ENCODE results near the gene CNRIP1. TPM values are rescaled to one million over a fixed set of nuclear protein-coding genes. Genes with fewer than 3 reads are reported as not detected.

Gene CNRIP1
- total RNA-seq, 6 experiments from 2014 or later = 1.9 to 4.1 (median 2.6) TPM

Other genes starting within 250 kb of the CNRIP1 start
- gene PNO1, start 162.1 kb downstream of the CNRIP1 start, total RNA-seq = 10 to 100 TPM in 1 of 6 experiments, 1 to 10 TPM in 5; 4.7 to 12.7 (median 7.8) TPM
- 10 to 100 TPM; 21.0 to 37.9 (median 27.2) TPM for gene PPP3R1, start 67.4 kb downstream of the CNRIP1 start, total RNA-seq
- 10 to 100 TPM in 1 of 6 experiments, 1 to 10 TPM in 4, under 1 TPM in 1; 0.98 to 14.8 (median 2.4) TPM for gene PLEK, start 45.3 kb upstream of the CNRIP1 start, total RNA-seq
- gene FBXO48, start 147.3 kb upstream of the CNRIP1 start, total RNA-seq = 1 to 10 TPM in 4 of 6 experiments, under 1 TPM in 2; 0.82 to 1.5 (median 1.2) TPM
- gene APLF, start 147.6 kb upstream of the CNRIP1 start, total RNA-seq = 1 to 10 TPM; 1.3 to 2.3 (median 1.9) TPM

Measured in right lobe of liver (tissue), 5 donors.